Upper lobe of left lung (tissue), 6 donors: Measurements from ENCODE around the gene GSAP. TPM values are rescaled to one million over a fixed set of nuclear protein-coding genes. Genes with fewer than 3 reads are reported as not detected.
A peak's percentile ranks its signal among the peaks of the same experiment; 100 is the strongest.

Experiments used
- ATAC-seq, 2 donors: fragments of 200-7000 bp; cut with Tn5 transposase; one replicate each; pipeline ENCODE4 v1.9.1; 2022; ENCODE audit warnings: mild to moderate bottlenecking in 2 of 2, moderate library complexity in 2 of 2; ENCODE audit not compliant: low FRiP score in 2 of 2
- DNase-seq, 2 donors: peaks; one replicate each; pipeline ENCODE4 v3.0.0-alpha.2; 2019 to 2020
- H3K27ac ChIP-seq, 4 donors: fragments of 200-600 bp; sonication (generic); one replicate each; pipeline ENCODE4 v1.5.1; 2016 to 2019
- H3K27me3 ChIP-seq, 4 donors: fragments of 200-600 bp; sonication (generic); one replicate each; pipeline ENCODE4 v1.5.1; 2017 to 2019
- H3K36me3 ChIP-seq, 4 donors: fragments of 200-600 bp; sonication (generic); one replicate each; pipeline ENCODE4 v1.5.1; 2016 to 2019
- H3K4me1 ChIP-seq, 4 donors: fragments of 200-600 bp; sonication (generic); one replicate each; pipeline ENCODE4 v1.5.1; 2018 to 2019
- H3K4me3 ChIP-seq, 4 donors: fragments of 200-600 bp; sonication (generic); one replicate each; pipeline ENCODE4 v1.5.1; 2017 to 2019; ENCODE audit warnings: mild to moderate bottlenecking in 2 of 4, moderate library complexity in 1 of 4
- H3K9me3 ChIP-seq, 4 donors: fragments of 200-600 bp; sonication (generic); one replicate each; pipeline ENCODE4 v1.5.1; 2018 to 2019
- CTCF ChIP-seq, 6 experiments: fragments of 450-650 bp in 4 of 6; fragments of 200-600 bp in 2 of 6; sonication (generic) in 2 of 6; IDR thresholded peaks; one replicate each; pipeline ENCODE4 v1.5.1; 2016 to 2019; ENCODE audit warnings: antibody characterized with exemption in 6 of 6
- EP300 ChIP-seq, 4 donors: sonication (generic); formaldehyde crosslinking; IDR thresholded peaks; one replicate each; pipeline ENCODE4 v1.5.1; 2017; ENCODE audit warnings: antibody characterized with exemption in 4 of 4, control low read depth in 2 of 4
- POLR2A ChIP-seq, 4 donors: fragments of 450-650 bp; IDR thresholded peaks; one replicate each; pipeline ENCODE4 v1.5.1; 2016 to 2017; ENCODE audit warnings: antibody characterized with exemption in 4 of 4, mild to moderate bottlenecking in 2 of 4
- POLR2AphosphoS5 ChIP-seq, 2 donors: sonication (generic); formaldehyde crosslinking; IDR thresholded peaks; one replicate each; pipeline ENCODE4 v1.5.1; 2017; ENCODE audit warnings: antibody characterized with exemption in 2 of 2
- WGBS, 2 donors: methylation state at CpG; one replicate each; pipeline ENCODE4 v1.1.5; 2017 to 2018; 5-methylcytosine and 5-hydroxymethylcytosine counted together
- total RNA-seq, 6 donors: library from RNA; depleted of rRNA in 4 of 6; stranded (reverse); fragments of >200 nt in 4 of 6; gene quantifications; one replicate each; pipeline versions ENCODE4 v1.1.0 to v1.2.1, GENCODE V29; 2016 to 2021
- donor health status: DM: no; HTN: no; CAD: no; lungs with moderate emphysema.
- donor health status: DM: no; HTN: yes; CAD: no; lungs with severe emphysema.

The GSAP gene
- total RNA-seq, 6 donors from 2014 or later: 44.0 to 160 (median 73.8) TPM

- no peak overlapping the region for H3K27ac ChIP-seq
- WGBS, 2 donors: 66 to 70% methylated on average over 2 of the region's 2 CpGs
- ATAC-seq: no peak
- H3K4me3 ChIP-seq: no peak overlapping the region
- H3K27me3 ChIP-seq: no peaks in the 10 kb centered on the region
- H3K9me3 ChIP-seq: no peaks in the 10 kb centered on the region
- H3K4me1 ChIP-seq: no peaks in the 10 kb centered on the region
- DNase-seq: no peak
- TF ChIP-seq POLR2A (IDR thresholded peaks at IDR 0.05) (no peak), CTCF (IDR thresholded peaks at IDR 0.05) (no peak), EP300 (IDR thresholded peaks at IDR 0.05) (no peak), POLR2AphosphoS5 (IDR thresholded peaks at IDR 0.05) (no peak)
- peaks cover 5 to 20% (median 6%) of the 10 kb centered on the region in 4 donors for H3K36me3 ChIP-seq
Observed at GRCh38 chr7:77320714-77321113, 95.4 kb downstream of the GSAP start.

GRCh38 chr7:77320137-77320536, 96.0 kb downstream of the GSAP start:
- no peaks in the 10 kb centered on the region for H3K27me3 ChIP-seq
- DNase-seq (no peak), ATAC-seq (no peak)
- WGBS, 2 donors: 70 to 78% methylated on average over 4 of the region's 4 CpGs
- peaks cover 5 to 21% (median 6%) of the 10 kb centered on the region in 4 donors for H3K36me3 ChIP-seq
- no peak overlapping the region for H3K4me3 ChIP-seq
- no peaks in the 10 kb centered on the region for H3K9me3 ChIP-seq
- no peak overlapping the region for H3K27ac ChIP-seq
- H3K4me1 ChIP-seq: no peaks in the 10 kb centered on the region
- TF ChIP-seq CTCF (IDR thresholded peaks at IDR 0.05) (no peak), POLR2AphosphoS5 (IDR thresholded peaks at IDR 0.05) (no peak), POLR2A (IDR thresholded peaks at IDR 0.05) (no peak), EP300 (IDR thresholded peaks at IDR 0.05) (no peak)

- H3K36me3 ChIP-seq: peaks cover 5 to 37% (median 10%) of the 10 kb centered on the region in 4 donors
- no peak overlapping the region for H3K27ac ChIP-seq
- no peak for TF ChIP-seq POLR2A (IDR thresholded peaks at IDR 0.05)
- no peak for TF ChIP-seq CTCF (IDR thresholded peaks at IDR 0.05)
- TF ChIP-seq EP300 (IDR thresholded peaks at IDR 0.05): no peak
- TF ChIP-seq POLR2AphosphoS5 (IDR thresholded peaks at IDR 0.05): no peak
- ATAC-seq (no peak), DNase-seq (no peak)
- 92 to 100% methylated on average over 1 of the region's 1 CpG for WGBS, 2 donors
- H3K4me1 ChIP-seq: peaks cover 0 to under 1% (median 0%) of the 10 kb centered on the region in 4 donors
- no peak overlapping the region for H3K4me3 ChIP-seq
- H3K9me3 ChIP-seq: no peaks in the 10 kb centered on the region
- H3K27me3 ChIP-seq: no peaks in the 10 kb centered on the region
Observed at GRCh38 chr7:77318019-77318418, 98.1 kb downstream of the GSAP start.

- peak in 1 of 2 donors; percentile 48 for ATAC-seq
- H3K36me3 ChIP-seq: peaks cover 5 to 43% (median 12%) of the 10 kb centered on the region in 4 donors
- peaks cover 0 to 10% (median 2%) of the 10 kb centered on the region in 4 donors for H3K4me1 ChIP-seq
- no peaks in the 10 kb centered on the region for H3K27me3 ChIP-seq
- H3K4me3 ChIP-seq: no peak overlapping the region
- no peak for TF ChIP-seq EP300 (IDR thresholded peaks at IDR 0.05)
- no peak for TF ChIP-seq POLR2AphosphoS5 (IDR thresholded peaks at IDR 0.05)
- no peaks in the 10 kb centered on the region for H3K9me3 ChIP-seq
- DNase-seq: no peak
- no peak overlapping the region for H3K27ac ChIP-seq
- WGBS, 2 donors: 68 to 76% methylated on average over 2 of the region's 2 CpGs
Observed at GRCh38 chr7:77316219-77316978, 99.8 kb downstream of the GSAP start.

- Histone ChIP-seq H3K4me1 (peaks cover 0 to 10% (median 2%) of the 10 kb centered on the region in 4 donors), H3K36me3 (peaks cover 5 to 49% (median 16%) of the 10 kb centered on the region in 4 donors), H3K9me3 (no peaks in the 10 kb centered on the region), H3K27ac (no peak overlapping the region), H3K4me3 (no peak overlapping the region), H3K27me3 (no peaks in the 10 kb centered on the region)
- TF ChIP-seq POLR2A (IDR thresholded peaks at IDR 0.05): no peak
- TF ChIP-seq CTCF (IDR thresholded peaks at IDR 0.05): no peak
- no peak for TF ChIP-seq EP300 (IDR thresholded peaks at IDR 0.05)
- no peak for TF ChIP-seq POLR2AphosphoS5 (IDR thresholded peaks at IDR 0.05)
- 85 to 95% methylated on average over 3 of the region's 3 CpGs for WGBS, 2 donors
- no peak for DNase-seq
- ATAC-seq: peak in 1 of 2 donors; percentile 80
Observed at GRCh38 chr7:77315182-77315591, 101.0 kb downstream of the GSAP start.
